Activated T-helper 9 cell treated with anti-CD3 and anti-CD28 coated beads, Interleukin-2, amount 50 U/mL, for 16 hours (primary cell): ENCODE data around the gene DENND1C.

Experiments
- DNase-seq: peaks from one replicate; pipeline ENCODE4 v3.0.0-alpha.2; 2020; ENCODE audit warnings: low read depth

Gene DENND1C

DNA sequence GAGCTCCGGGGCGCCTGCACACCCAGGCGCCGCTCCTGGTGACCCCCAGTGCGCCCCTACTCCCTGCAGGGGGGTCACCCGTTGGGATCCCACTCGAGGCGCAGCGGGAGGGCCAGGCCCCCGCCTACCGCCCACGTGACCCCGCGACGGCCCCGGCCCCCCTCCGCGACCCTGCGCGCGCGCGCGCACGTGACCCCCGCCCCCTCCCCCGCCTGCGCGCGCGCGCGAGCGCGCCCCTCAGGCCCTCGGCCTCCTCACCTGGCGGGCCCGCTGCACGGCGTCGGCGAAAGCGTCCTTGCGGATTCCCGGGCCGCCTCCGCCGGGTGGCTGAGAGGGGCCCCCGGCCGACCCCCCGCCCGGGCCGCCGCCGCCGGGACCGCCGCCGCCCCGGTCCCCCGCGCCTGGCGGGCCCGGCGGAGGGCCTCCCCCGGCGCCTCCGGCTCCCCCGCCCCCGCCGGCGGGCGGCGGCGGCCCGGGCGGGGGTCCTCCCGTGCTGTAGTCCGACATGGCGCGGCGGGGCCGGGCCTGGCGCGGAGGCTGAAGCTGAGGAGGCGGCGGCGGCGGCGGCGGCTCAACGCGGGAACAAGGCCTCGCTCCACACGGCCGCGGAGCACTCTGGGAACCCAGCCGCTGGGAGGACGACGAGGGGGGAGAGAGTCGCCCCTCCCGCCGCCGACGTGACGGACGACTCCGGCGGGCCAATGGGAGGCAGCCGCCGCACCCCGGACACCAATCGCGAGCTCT lies 57.2 kb downstream of the DENND1C start, which contains the start of gene KHSRP:
Gene KHSRP (minus strand): TSS at position 617 of the 744 bp plus-strand sequence. CDS start 110 bp downstream, at position 507.
- peak; percentile 25 for DNase-seq

DNA sequence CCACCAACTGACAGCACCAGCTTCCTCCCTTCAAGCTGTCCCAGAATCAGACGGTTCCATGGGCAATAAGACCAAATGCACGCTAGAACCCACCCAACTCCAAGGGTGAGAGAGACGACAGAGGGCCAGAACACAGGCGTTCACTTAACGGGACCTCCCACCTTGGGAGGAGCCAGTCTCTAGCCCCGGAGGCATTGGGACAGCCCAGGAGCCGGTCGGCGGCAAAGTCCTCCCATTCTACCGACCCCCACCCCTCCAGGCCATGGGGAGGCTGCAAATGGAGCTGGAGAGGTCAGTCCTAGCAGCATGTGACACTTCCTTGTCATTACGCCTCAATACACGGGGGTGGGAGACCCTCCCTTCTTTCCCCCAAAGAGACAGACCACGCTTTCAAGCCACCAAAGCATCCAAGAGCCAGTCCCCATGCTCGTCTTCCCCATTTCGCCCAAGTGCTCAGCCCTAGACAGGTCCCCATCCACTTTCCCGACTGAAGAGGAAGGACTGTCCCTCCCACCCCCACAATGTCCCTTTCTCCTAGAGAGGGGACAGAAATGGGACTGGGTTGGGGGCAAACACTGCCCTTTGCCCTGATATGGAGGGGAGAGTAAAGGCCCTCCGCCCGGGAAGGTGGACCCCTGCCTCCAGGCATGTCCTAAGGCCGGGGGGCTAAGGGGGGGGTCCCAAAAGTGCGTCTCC lies 57.9 kb downstream of the DENND1C start:
- DNase-seq = no peak

DNA sequence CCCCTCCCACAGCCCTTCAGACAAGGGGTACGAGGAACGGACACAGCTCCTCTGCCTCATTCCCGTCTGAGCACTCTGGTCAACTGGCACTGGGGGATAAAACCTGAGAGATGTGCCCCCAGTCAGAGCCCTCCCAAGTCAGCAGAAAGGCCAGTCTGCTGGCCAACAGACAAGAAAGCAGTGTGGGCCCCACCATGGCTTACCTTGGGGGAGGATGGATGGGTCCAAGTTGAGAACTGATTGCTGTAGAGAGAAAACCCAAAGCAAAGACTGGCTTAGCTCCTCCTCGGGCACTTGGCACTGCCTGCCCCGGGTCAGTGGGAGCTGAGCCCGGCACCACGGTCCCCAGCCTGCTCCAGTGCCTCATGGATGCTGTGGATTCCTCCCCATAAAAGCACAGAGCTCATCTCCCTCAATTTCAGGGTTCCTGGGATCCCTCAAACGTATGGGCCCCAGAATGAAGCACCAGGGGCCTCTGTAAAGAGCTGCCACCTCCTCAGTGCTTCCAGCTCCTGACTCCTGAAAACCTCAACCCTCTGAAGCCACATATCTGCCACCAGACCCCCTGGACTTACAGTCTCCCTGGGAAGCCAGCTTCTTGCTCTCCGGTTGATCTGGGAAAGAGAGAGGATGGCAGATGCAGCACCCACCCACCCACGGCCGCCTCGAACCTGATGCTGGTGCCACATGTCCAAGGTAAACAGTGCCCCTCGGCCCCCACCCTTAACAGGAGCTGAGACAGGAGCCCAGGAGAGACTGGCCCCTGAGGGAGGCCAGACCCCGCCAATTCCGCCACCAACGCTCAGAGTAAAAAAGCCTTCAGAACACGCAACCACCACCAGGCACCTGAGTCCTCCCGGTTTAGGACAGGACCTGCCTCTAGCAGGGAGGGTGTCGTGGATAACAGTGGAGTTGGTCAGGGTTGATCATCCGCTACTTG lies 60.2 kb downstream of the DENND1C start:
- DNase-seq = no peak

DNA sequence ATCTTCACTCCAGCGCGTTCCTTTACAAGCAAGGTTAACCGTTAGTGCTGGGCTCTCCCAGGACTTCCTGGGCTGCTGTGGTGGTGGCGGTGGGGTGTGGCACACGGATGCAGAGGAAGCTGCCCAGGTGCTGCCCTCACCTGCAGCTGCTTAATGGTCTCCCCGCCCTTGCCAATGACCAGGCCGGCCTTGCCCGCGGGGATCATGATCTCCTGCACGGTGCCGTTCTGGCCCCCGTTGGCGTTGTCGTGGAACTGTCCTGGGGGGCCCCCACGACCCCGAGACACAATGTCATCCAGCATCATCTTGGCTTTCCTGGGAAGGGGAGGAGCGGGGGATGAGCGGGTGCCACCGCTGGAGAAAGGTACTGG lies 63.0 kb downstream of the DENND1C start:
- DNase-seq = no peak

DNA sequence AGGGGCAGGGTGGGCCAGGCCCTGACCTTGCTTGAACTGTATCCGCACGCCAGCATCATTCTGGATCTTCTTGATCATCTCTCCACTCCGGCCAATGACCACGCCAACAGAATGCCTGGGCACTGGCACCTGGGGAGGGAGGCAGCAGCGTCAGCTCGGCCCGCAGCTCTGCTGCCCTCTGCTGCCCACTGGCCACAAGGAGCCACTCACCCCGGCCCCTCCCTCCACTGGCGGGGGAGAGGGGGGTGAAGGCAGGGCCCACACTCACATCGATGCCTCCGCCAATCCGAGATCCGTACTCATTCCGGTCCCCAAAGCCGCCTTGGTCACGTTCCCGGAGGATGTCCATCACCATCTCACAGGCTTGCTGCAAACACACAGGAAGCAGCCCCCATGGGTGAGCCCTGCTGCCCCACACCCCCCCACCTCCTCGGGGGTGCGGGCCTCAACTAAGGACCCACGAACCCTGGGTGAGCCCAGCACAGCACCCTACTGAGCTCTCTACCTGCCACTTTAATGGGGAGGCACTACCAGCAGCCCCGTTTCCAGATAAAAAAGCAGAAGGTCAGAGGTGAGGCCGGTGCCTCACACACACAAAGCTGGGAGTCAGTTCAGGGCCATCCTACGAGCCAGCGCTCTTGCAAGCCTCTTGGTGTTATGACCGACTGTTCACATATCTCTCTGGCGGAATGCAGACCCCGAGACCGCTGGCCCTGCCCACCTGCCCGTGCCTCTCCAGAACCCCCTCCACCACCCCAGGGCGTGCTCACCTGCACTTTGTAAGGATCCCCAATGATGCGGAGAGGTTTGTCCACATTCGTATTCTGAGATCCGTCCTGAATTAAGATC lies 63.6 kb downstream of the DENND1C start:
- DNase-seq = no peak
